ENCODE measurements around the gene NR6A1. TPM values are rescaled to one million over a fixed set of nuclear protein-coding genes. Genes with fewer than 3 reads are reported as not detected.

NR6A1 gene
- polyA plus RNA-seq, 1 donor from 2014 or later, result 4.3 TPM

GRCh38 chr9:124815601-124816000 lies 44.5 kb upstream of the NR6A1 start:
- no peaks in the 10 kb centered on the region for H3F3A ChIP-seq (ENCODE audit: insufficient read depth, low read length, poor library complexity, severe bottlenecking)
- TF ChIP-seq EZH2 (IDR thresholded peaks at IDR 0.05; ENCODE audit: borderline replicate concordance, insufficient read depth, low read length, poor library complexity, severe bottlenecking) (no peak), REST (IDR thresholded peaks at IDR 0.05; ENCODE audit: borderline replicate concordance) (no peak), SMC3 (conservative IDR thresholded peaks at IDR 0.05; ENCODE audit: poor library complexity) (no peak), MXI1 (conservative IDR thresholded peaks at IDR 0.05; ENCODE audit: poor library complexity, severe bottlenecking) (no peak), POLR2AphosphoS5 (IDR thresholded peaks at IDR 0.05) (no peak), EP300 (conservative IDR thresholded peaks at IDR 0.05; ENCODE audit: poor library complexity, severe bottlenecking) (no peak), TAF1 (IDR thresholded peaks at IDR 0.05; ENCODE audit: low read depth) (no peak), CTCF (IDR thresholded peaks at IDR 0.05; ENCODE audit: poor library complexity, severe bottlenecking) (no peak), RAD21 (conservative IDR thresholded peaks at IDR 0.05) (no peak)
- H3K4me2 ChIP-seq (ENCODE audit: low read length), result no peak overlapping the region
- H3K4me3 ChIP-seq (ENCODE audit: low read length), result no peak overlapping the region
- H3K36me3 ChIP-seq (ENCODE audit: insufficient read depth, low read length), result no peaks in the 10 kb centered on the region
- H4K20me1 ChIP-seq (ENCODE audit: insufficient read depth), result no peaks in the 10 kb centered on the region
- H3K9ac ChIP-seq (ENCODE audit: low read length), result no peak overlapping the region
- H3K9me2 ChIP-seq (ENCODE audit: insufficient read depth, low read length), result no peaks in the 10 kb centered on the region
- no peak overlapping the region for H3K27ac ChIP-seq (ENCODE audit: low read length)
- H3K9me3 ChIP-seq (ENCODE audit: low read length), result no peaks in the 10 kb centered on the region
- H2AFZ ChIP-seq (ENCODE audit: low read depth, low read length), result no peak overlapping the region
- no peaks in the 10 kb centered on the region for H3K27me3 ChIP-seq (ENCODE audit: insufficient read depth, low read depth, low read length)
- no peaks in the 10 kb centered on the region for H3K79me2 ChIP-seq (replicated peaks; ENCODE audit: insufficient read depth, low read length)

GRCh38 chr9:124814164-124814535 lies 43.0 kb upstream of the NR6A1 start:
- TF ChIP-seq TAF1 (IDR thresholded peaks at IDR 0.05; ENCODE audit: low read depth) (no peak), REST (IDR thresholded peaks at IDR 0.05; ENCODE audit: borderline replicate concordance) (no peak), POLR2AphosphoS5 (IDR thresholded peaks at IDR 0.05) (no peak), EP300 (conservative IDR thresholded peaks at IDR 0.05; ENCODE audit: poor library complexity, severe bottlenecking) (no peak), EZH2 (IDR thresholded peaks at IDR 0.05; ENCODE audit: borderline replicate concordance, insufficient read depth, low read length, poor library complexity, severe bottlenecking) (no peak), MXI1 (conservative IDR thresholded peaks at IDR 0.05; ENCODE audit: poor library complexity, severe bottlenecking) (no peak), RAD21 (conservative IDR thresholded peaks at IDR 0.05) (no peak)
- Histone ChIP-seq H3F3A (ENCODE audit: insufficient read depth, low read length, poor library complexity, severe bottlenecking) (no peaks in the 10 kb centered on the region), H2AFZ (ENCODE audit: low read depth, low read length) (no peak overlapping the region), H3K9ac (ENCODE audit: low read length) (no peak overlapping the region), H3K79me2 (replicated peaks; ENCODE audit: insufficient read depth, low read length) (no peaks in the 10 kb centered on the region), H4K20me1 (ENCODE audit: insufficient read depth) (no peaks in the 10 kb centered on the region), H3K4me3 (ENCODE audit: low read length) (no peak overlapping the region), H3K9me3 (ENCODE audit: low read length) (no peaks in the 10 kb centered on the region), H3K27ac (ENCODE audit: low read length) (no peak overlapping the region), H3K27me3 (ENCODE audit: insufficient read depth, low read depth, low read length) (no peaks in the 10 kb centered on the region), H3K9me2 (ENCODE audit: insufficient read depth, low read length) (no peaks in the 10 kb centered on the region), H3K36me3 (ENCODE audit: insufficient read depth, low read length) (no peaks in the 10 kb centered on the region), H3K4me2 (ENCODE audit: low read length) (no peak overlapping the region)
